Measurements from ENCODE around the gene DESI1. TPM values are rescaled to one million over a fixed set of nuclear protein-coding genes. Genes with fewer than 3 reads are reported as not detected.

The DESI1 gene
- polyA plus RNA-seq, 1 donor from 2014 or later, result 27.5 TPM

- no peak for TF ChIP-seq RAD21 (conservative IDR thresholded peaks at IDR 0.05)
- no peak for TF ChIP-seq EZH2 (IDR thresholded peaks at IDR 0.05; ENCODE audit: borderline replicate concordance, insufficient read depth, low read length, poor library complexity, severe bottlenecking)
- TF ChIP-seq POLR2AphosphoS5 (IDR thresholded peaks at IDR 0.05), result peak; percentile 8
- H3K36me3 ChIP-seq (ENCODE audit: insufficient read depth, low read length), result no peaks in the 10 kb centered on the region
- no peaks in the 10 kb centered on the region for H3K79me2 ChIP-seq (replicated peaks; ENCODE audit: insufficient read depth, low read length)
- H3K4me3 ChIP-seq (ENCODE audit: low read length), result no peak overlapping the region
- H2AFZ ChIP-seq (ENCODE audit: low read depth, low read length), result no peak overlapping the region
- H3K9me3 ChIP-seq (ENCODE audit: low read length), result no peaks in the 10 kb centered on the region
- H3K4me2 ChIP-seq (ENCODE audit: low read length), result no peak overlapping the region
- H3K27me3 ChIP-seq (ENCODE audit: insufficient read depth, low read depth, low read length), result no peaks in the 10 kb centered on the region
- no peak overlapping the region for H3K27ac ChIP-seq (ENCODE audit: low read length)
- H4K20me1 ChIP-seq (ENCODE audit: insufficient read depth), result no peaks in the 10 kb centered on the region
- H3F3A ChIP-seq (ENCODE audit: insufficient read depth, low read length, poor library complexity, severe bottlenecking), result no peaks in the 10 kb centered on the region
- peak overlapping the region; percentile 16 for H3K9ac ChIP-seq (ENCODE audit: low read length)
- no peaks in the 10 kb centered on the region for H3K9me2 ChIP-seq (ENCODE audit: insufficient read depth, low read length)
These were observed 52.0 kb downstream of the DESI1 start for GRCh38 chr22:41568811-41569210.

GRCh38 chr22:41567512-41567768, 53.4 kb downstream of the DESI1 start:
- H3K9ac ChIP-seq (ENCODE audit: low read length), result no peak overlapping the region
- no peaks in the 10 kb centered on the region for H3K9me2 ChIP-seq (ENCODE audit: insufficient read depth, low read length)
- no peaks in the 10 kb centered on the region for H3K9me3 ChIP-seq (ENCODE audit: low read length)
- H3K4me3 ChIP-seq (ENCODE audit: low read length), result no peak overlapping the region
- no peaks in the 10 kb centered on the region for H3F3A ChIP-seq (ENCODE audit: insufficient read depth, low read length, poor library complexity, severe bottlenecking)
- no peak overlapping the region for H3K27ac ChIP-seq (ENCODE audit: low read length)
- TF ChIP-seq TAF1 (IDR thresholded peaks at IDR 0.05; ENCODE audit: low read depth), result no peak
- no peak for TF ChIP-seq EZH2 (IDR thresholded peaks at IDR 0.05; ENCODE audit: borderline replicate concordance, insufficient read depth, low read length, poor library complexity, severe bottlenecking)
- TF ChIP-seq RAD21 (conservative IDR thresholded peaks at IDR 0.05), result no peak
- no peak for TF ChIP-seq CTCF (IDR thresholded peaks at IDR 0.05; ENCODE audit: poor library complexity, severe bottlenecking)
- no peak for TF ChIP-seq MXI1 (conservative IDR thresholded peaks at IDR 0.05; ENCODE audit: poor library complexity, severe bottlenecking)
- TF ChIP-seq POLR2AphosphoS5 (IDR thresholded peaks at IDR 0.05), result no peak
- H4K20me1 ChIP-seq (ENCODE audit: insufficient read depth), result no peaks in the 10 kb centered on the region
- H3K79me2 ChIP-seq (replicated peaks; ENCODE audit: insufficient read depth, low read length), result no peaks in the 10 kb centered on the region
- H3K4me2 ChIP-seq (ENCODE audit: low read length), result no peak overlapping the region
- H3K36me3 ChIP-seq (ENCODE audit: insufficient read depth, low read length), result no peaks in the 10 kb centered on the region
- no peaks in the 10 kb centered on the region for H3K27me3 ChIP-seq (ENCODE audit: insufficient read depth, low read depth, low read length)
- H2AFZ ChIP-seq (ENCODE audit: low read depth, low read length), result no peak overlapping the region

GRCh38 chr22:41565403-41566054, 55.3 kb downstream of the DESI1 start:
- no peaks in the 10 kb centered on the region for H3K79me2 ChIP-seq (replicated peaks; ENCODE audit: insufficient read depth, low read length)
- no peaks in the 10 kb centered on the region for H3K36me3 ChIP-seq (ENCODE audit: insufficient read depth, low read length)
- no peak overlapping the region for H3K4me2 ChIP-seq (ENCODE audit: low read length)
- no peak overlapping the region for H3K4me3 ChIP-seq (ENCODE audit: low read length)
- H3F3A ChIP-seq (ENCODE audit: insufficient read depth, low read length, poor library complexity, severe bottlenecking), result no peaks in the 10 kb centered on the region
- no peak overlapping the region for H2AFZ ChIP-seq (ENCODE audit: low read depth, low read length)
- H3K9me3 ChIP-seq (ENCODE audit: low read length), result no peaks in the 10 kb centered on the region
- no peaks in the 10 kb centered on the region for H4K20me1 ChIP-seq (ENCODE audit: insufficient read depth)
- no peak overlapping the region for H3K27ac ChIP-seq (ENCODE audit: low read length)
- no peaks in the 10 kb centered on the region for H3K27me3 ChIP-seq (ENCODE audit: insufficient read depth, low read depth, low read length)
- no peaks in the 10 kb centered on the region for H3K9me2 ChIP-seq (ENCODE audit: insufficient read depth, low read length)
- TF ChIP-seq RAD21 (conservative IDR thresholded peaks at IDR 0.05) (no peak), POLR2AphosphoS5 (IDR thresholded peaks at IDR 0.05) (no peak), TAF1 (IDR thresholded peaks at IDR 0.05; ENCODE audit: low read depth) (no peak), MXI1 (conservative IDR thresholded peaks at IDR 0.05; ENCODE audit: poor library complexity, severe bottlenecking) (no peak), CTCF (IDR thresholded peaks at IDR 0.05; ENCODE audit: poor library complexity, severe bottlenecking) (no peak), REST (IDR thresholded peaks at IDR 0.05; ENCODE audit: borderline replicate concordance) (no peak), EP300 (conservative IDR thresholded peaks at IDR 0.05; ENCODE audit: poor library complexity, severe bottlenecking) (no peak), EZH2 (IDR thresholded peaks at IDR 0.05; ENCODE audit: borderline replicate concordance, insufficient read depth, low read length, poor library complexity, severe bottlenecking) (no peak)
- no peak overlapping the region for H3K9ac ChIP-seq (ENCODE audit: low read length)

Data from neural cell (in vitro differentiated cells).